Gastroesophageal sphincter (tissue), 3 donors: ENCODE data around the gene VPS13D.

ENCODE experiments used
- CTCF ChIP-seq, 4 experiments: fragments of 200-600 bp in 2 of 4; fragments of 450-650 bp in 2 of 4; sonication (generic) in 1 of 4; IDR thresholded peaks; one replicate each; pipeline ENCODE4 v1.5.1; 2017 to 2019; ENCODE audit warnings: antibody characterized with exemption in 4 of 4, mild to moderate bottlenecking in 2 of 4, moderate library complexity in 2 of 4
- EP300 ChIP-seq: sonication (generic); formaldehyde crosslinking; IDR thresholded peaks from one replicate; pipeline ENCODE4 v1.6.1; 2017; ENCODE audit warnings: antibody characterized with exemption, mild to moderate bottlenecking
- POLR2A ChIP-seq, 2 donors: fragments of 450-650 bp; IDR thresholded peaks; one replicate each; pipeline ENCODE4 v1.6.1; 2017; ENCODE audit warnings: antibody characterized with exemption in 2 of 2, mild to moderate bottlenecking in 2 of 2, moderate library complexity in 1 of 2
- POLR2AphosphoS5 ChIP-seq: sonication (generic); formaldehyde crosslinking; IDR thresholded peaks from one replicate; pipeline ENCODE4 v1.6.1; 2017; ENCODE audit warnings: antibody characterized with exemption

DNA sequence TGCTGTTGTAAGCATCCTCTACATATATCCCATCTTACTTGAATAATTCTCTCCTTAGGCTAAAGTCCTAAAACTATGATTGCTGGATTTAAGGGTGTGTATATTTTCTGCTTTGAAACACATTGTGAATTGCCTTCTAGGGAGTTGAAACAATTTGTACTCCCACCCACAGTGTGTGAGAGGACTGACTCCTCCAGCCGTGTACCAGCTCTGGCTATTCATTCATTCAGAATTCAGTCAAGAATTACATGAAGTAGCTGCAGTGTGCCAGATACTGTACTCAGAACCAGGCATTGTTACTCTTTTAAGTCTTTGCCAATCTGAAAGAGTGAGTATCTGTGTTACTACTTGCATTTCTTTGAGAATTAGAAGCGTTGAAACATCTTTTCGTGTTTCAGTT is 253.2 kb downstream of the VPS13D start:
- TF ChIP-seq CTCF (IDR thresholded peaks at IDR 0.05), result no peak
- TF ChIP-seq POLR2A (IDR thresholded peaks at IDR 0.05), result no peak
- TF ChIP-seq EP300, result no peak
- TF ChIP-seq POLR2AphosphoS5, result no peak
